Measurements from ENCODE around the gene PIGV. TPM values are rescaled to one million over a fixed set of nuclear protein-coding genes. Genes with fewer than 3 reads are reported as not detected.
"Not testable (repeated sequence)": the region's sequence is repeated elsewhere in the genome, so short reads cannot be mapped to it uniquely, and the experiment has no call there.

Gene PIGV
- total RNA-seq, 1 donor from 2014 or later = 18.5 TPM

GRCh38 chr1:26831546-26832248 lies 43.9 kb downstream of the PIGV start:
- DNase-seq (ENCODE audit: low spot score) = no peak
- intact Hi-C loops (cut with micrococcal nuclease) = loop anchor here (2.0 kb wide), 2 partner anchors 133 to 249 kb away; no protein-coding TSS in a partner anchor

DNA sequence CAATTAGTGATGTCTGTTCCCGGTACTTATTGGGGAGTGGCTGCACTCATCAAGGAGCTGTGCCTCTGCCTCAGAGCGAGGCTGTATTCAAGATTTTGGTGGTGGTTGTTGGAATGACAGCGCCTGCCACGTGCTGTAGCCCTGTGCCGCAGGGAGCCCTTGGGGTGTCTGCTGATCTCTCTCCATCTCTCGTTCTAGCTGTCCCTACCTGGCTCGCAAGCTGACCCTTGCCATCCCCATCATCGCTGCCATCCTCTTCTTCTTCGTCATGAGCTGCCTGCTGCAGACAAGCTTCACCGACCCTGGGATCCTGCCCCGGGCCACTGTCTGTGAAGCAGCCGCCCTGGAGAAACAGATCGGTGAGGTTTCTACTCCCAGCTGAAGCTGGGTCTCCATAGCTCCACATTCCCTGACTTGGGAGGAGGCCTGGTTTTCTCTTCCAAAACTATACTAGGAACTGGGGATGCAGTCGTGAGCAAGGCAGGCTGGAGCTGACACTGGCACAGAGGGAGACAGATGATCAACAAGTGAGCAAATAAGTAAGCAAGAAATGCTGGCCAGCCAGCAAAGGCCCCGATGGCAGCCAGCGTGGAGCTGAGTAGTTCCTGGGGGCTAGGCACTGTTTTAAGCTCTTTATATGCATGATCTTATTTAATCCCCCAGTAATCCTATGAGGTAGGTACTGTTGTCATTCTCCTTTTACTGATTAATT lies 44.7 kb downstream of the PIGV start:
- H3K4me1 Mint-ChIP-seq (ENCODE audit: low read depth) = peaks cover 76% of the 10 kb centered on the region
- H3K4me3 Mint-ChIP-seq = peak overlapping the region; percentile 75
- intact Hi-C loops (cut with micrococcal nuclease) = loop anchor here (2.0 kb wide), 2 partner anchors 134 to 250 kb away; no protein-coding TSS in a partner anchor
- peak overlapping the region; percentile 99 for H3K27ac Mint-ChIP-seq
- no peaks in the 10 kb centered on the region for H3K27me3 Mint-ChIP-seq (ENCODE audit: insufficient read depth)
- H3K36me3 Mint-ChIP-seq (ENCODE audit: low read depth) = peaks cover 56% of the 10 kb centered on the region
- H3K9me3 Mint-ChIP-seq = no peaks in the 10 kb centered on the region
- DNase-seq (ENCODE audit: low spot score) = no peak

More at GRCh38 chr1:26831546-26832248, 43.9 kb downstream of the PIGV start:
- Mint-ChIP-seq H3K27me3 (ENCODE audit: insufficient read depth) (no peaks in the 10 kb centered on the region), H3K4me3 (peak overlapping the region; percentile 42), H3K4me1 (ENCODE audit: low read depth) (peaks cover 78% of the 10 kb centered on the region), H3K9me3 (no peaks in the 10 kb centered on the region), H3K36me3 (ENCODE audit: low read depth) (peaks cover 57% of the 10 kb centered on the region), H3K27ac (peak overlapping the region; percentile 99)

- no peaks in the 10 kb centered on the region for H3K27me3 Mint-ChIP-seq (ENCODE audit: insufficient read depth)
- peak overlapping the region; percentile 75 for H3K4me3 Mint-ChIP-seq
- peaks cover 56% of the 10 kb centered on the region for H3K36me3 Mint-ChIP-seq (ENCODE audit: low read depth)
- no peaks in the 10 kb centered on the region for H3K9me3 Mint-ChIP-seq
- peak overlapping the region; percentile 99 for H3K27ac Mint-ChIP-seq
- intact Hi-C loops (cut with micrococcal nuclease) = loop anchor here (1.0 to 2.0 kb wide), 7 partner anchors 8 to 251 kb away; no protein-coding TSS in a partner anchor
- peak; percentile 89 for DNase-seq (ENCODE audit: low spot score)
- peaks cover 69% of the 10 kb centered on the region for H3K4me1 Mint-ChIP-seq (ENCODE audit: low read depth)
Measured at GRCh38 chr1:26833432-26834405, 46.0 kb downstream of the PIGV start.

DNA sequence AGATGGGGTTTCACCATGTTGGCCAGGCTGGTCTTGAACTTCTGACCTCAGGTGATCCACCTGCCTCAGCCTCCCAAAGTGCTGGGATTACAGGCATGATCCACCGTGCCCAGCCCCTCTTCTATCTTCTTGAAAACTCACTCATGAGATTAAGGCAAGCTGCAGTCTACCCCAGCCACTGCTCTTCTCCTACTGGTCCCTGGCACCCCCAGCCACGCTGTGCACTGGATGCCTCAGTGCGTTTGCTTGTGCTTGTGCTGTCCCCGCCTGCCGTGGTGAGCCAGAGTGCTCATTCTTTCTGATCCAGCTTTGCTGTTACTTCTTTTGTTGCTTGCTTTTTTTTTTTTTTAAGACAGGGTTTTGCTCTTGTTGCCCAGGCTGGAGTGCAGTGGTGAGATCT lies 49.9 kb downstream of the PIGV start:
- Mint-ChIP-seq H3K27ac (peak overlapping the region; percentile 52), H3K36me3 (ENCODE audit: low read depth) (peaks cover 49% of the 10 kb centered on the region), H3K4me1 (ENCODE audit: low read depth) (peaks cover 30% of the 10 kb centered on the region)
- H3K27me3 Mint-ChIP-seq (ENCODE audit: insufficient read depth); intact Hi-C loops (cut with micrococcal nuclease); DNase-seq (ENCODE audit: low spot score); H3K9me3 Mint-ChIP-seq; H3K4me3 Mint-ChIP-seq: not testable (repeated sequence)

DNA sequence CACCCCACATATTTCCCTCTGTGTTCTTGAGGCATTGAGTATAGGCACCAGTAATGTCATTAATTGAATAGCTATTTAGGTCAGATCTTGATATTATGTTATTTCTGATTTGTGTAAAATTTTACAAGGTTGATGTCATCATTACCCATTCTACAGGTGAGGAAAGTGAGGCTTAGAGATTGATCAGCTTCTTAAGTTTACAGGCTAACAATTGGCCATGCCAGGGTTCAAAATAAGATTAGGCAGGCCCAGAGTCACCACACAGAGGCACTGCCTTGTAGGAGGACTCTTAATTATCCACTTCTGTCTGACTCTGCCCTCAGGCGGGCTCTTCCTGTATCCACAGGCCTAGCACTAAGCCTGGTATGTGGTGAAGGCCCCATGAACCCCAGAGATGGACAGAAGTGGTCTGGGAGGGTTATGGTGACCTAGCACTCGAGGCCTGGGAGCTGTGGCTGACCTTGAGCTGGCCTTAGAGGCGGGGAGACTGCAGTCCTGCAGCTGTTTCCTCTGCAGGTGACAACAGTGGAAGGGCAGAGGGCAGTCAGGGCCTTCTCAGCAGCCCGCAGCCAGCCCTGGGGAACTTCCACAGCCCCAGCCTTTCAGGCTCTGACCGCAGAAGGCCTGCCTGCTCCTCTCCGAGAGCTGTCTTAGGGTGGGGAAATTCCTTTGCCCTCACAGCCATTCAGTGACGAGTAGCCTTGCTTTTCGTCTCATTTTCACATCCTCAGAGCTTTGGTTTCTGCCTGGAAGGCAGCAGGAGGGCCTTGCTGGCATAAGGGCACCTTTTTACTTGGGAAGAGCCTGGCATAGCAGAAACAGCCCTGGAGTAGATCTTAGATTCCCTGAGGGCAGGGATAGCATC lies 51.0 kb downstream of the PIGV start:
- H3K27me3 Mint-ChIP-seq (ENCODE audit: insufficient read depth) = no peaks in the 10 kb centered on the region
- peak overlapping the region; percentile 67 for H3K27ac Mint-ChIP-seq
- H3K9me3 Mint-ChIP-seq = no peaks in the 10 kb centered on the region
- DNase-seq (ENCODE audit: low spot score) = peak; percentile 34
- H3K4me3 Mint-ChIP-seq = peak overlapping the region; percentile 12
- peaks cover 40% of the 10 kb centered on the region for H3K36me3 Mint-ChIP-seq (ENCODE audit: low read depth)
- peaks cover 19% of the 10 kb centered on the region for H3K4me1 Mint-ChIP-seq (ENCODE audit: low read depth)
- intact Hi-C loops (cut with micrococcal nuclease) = no loop called here

GRCh38 chr1:26839339-26839722 lies 51.6 kb downstream of the PIGV start:
- H3K36me3 Mint-ChIP-seq (ENCODE audit: low read depth) = peaks cover 39% of the 10 kb centered on the region
- H3K27me3 Mint-ChIP-seq (ENCODE audit: insufficient read depth) = no peaks in the 10 kb centered on the region
- peak overlapping the region; percentile 67 for H3K27ac Mint-ChIP-seq
- H3K4me1 Mint-ChIP-seq (ENCODE audit: low read depth) = peaks cover 18% of the 10 kb centered on the region
- intact Hi-C loops (cut with micrococcal nuclease) = no loop called here
- H3K9me3 Mint-ChIP-seq = no peaks in the 10 kb centered on the region
- peak overlapping the region; percentile 12 for H3K4me3 Mint-ChIP-seq
- DNase-seq (ENCODE audit: low spot score) = no peak

DNA sequence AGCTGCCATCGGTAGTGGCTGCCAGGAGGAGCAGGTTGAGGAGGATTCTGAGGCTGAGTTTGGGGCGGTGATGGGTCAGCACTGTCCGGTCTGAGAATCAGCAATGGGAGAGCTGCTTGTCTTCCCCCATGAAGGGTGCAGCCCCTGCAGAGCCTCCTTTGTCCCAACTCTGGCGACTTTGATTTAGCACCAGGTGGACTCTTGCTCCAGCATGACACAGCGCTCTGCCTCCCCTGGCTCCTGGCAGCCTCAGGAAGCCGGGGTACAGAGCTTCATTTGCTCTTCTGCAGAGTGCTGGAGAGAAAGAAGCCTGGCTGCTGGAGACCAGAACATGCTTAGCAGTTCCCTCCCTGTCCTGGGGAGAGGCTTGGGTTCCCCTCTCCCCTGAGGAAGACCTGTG lies 52.0 kb downstream of the PIGV start:
- Mint-ChIP-seq H3K27me3 (ENCODE audit: insufficient read depth) (no peaks in the 10 kb centered on the region), H3K36me3 (ENCODE audit: low read depth) (peaks cover 36% of the 10 kb centered on the region), H3K27ac (no peak overlapping the region), H3K4me3 (no peak overlapping the region), H3K4me1 (ENCODE audit: low read depth) (peaks cover 17% of the 10 kb centered on the region), H3K9me3 (no peaks in the 10 kb centered on the region)
- intact Hi-C loops (cut with micrococcal nuclease) = no loop called here
- no peak for DNase-seq (ENCODE audit: low spot score)

DNA sequence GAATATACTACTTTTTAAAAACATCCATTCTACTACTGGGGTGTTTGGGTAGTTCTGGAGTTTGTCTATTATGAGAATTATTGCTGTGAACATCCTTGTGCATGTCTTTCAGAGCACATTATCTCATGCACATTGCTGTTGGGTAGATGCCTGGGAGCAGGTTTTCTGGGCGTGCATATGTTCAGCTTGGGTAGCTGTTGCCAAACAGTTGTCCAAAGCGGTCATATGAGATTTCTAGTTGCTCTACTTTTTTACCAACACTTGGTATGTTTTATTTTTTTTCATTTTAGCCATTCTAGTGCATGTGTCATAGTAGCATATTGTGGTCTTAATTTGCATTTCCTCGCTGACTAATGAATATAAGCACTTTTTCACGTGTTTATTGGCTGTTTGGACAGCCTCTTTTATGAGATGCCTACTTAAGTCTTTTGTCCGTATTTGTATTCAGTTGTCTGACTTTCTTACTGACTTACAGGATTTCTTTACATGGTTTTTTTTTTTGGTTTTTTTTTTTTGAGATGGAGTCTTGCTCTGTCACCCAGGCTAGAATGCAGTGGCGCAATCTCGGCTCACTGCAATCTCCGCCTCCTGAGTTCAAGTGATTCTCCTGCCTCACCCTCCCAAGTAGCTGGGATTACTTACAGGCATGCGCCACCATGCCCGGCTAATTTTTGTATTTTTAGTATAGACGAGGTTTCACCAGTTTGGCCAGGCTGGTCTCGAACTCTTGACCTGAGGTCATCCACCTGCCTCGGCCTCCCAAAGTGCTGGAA lies 56.9 kb downstream of the PIGV start:
- Mint-ChIP-seq H3K27ac (peak overlapping the region; percentile 23), H3K36me3 (ENCODE audit: low read depth) (peaks cover 32% of the 10 kb centered on the region), H3K4me1 (ENCODE audit: low read depth) (peaks cover 8% of the 10 kb centered on the region), H3K27me3 (ENCODE audit: insufficient read depth) (no peaks in the 10 kb centered on the region), H3K4me3 (no peak overlapping the region), H3K9me3 (no peaks in the 10 kb centered on the region)
- intact Hi-C loops (cut with micrococcal nuclease) = no loop called here
- no peak for DNase-seq (ENCODE audit: low spot score)

DNA sequence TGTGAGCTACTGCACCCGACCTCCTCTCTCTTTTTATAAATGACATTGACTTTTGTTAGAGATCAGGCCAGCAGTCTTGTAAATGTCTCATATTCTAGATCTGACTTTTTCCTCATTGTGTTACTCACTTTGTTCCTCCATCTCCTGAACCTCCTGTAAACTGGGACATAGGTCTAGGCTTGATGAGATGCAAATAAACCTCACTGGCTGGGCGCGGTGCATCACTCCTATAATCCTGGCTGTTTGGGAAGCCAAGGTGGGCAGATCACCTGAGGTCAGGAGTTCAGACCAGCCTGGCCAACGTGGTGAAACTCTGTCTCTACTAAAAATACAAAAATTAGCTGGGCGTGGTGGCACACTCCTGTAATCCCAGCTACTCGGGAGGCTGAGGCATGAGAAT lies 60.1 kb downstream of the PIGV start:
- DNase-seq (ENCODE audit: low spot score); H3K27me3 Mint-ChIP-seq (ENCODE audit: insufficient read depth); intact Hi-C loops (cut with micrococcal nuclease); H3K9me3 Mint-ChIP-seq; H3K4me3 Mint-ChIP-seq; H3K4me1 Mint-ChIP-seq (ENCODE audit: low read depth): not testable (repeated sequence)
- Mint-ChIP-seq H3K36me3 (ENCODE audit: low read depth) (peaks cover 51% of the 10 kb centered on the region), H3K27ac (peak overlapping the region; percentile 48)

Measured in activated T-helper 1 cell treated with anti-CD3 and anti-CD28 coated beads, Interleukin-12 subunit alpha, Interleukin-12 subunit beta, Interleukin-2, Interleukin-4 antibody, amounts not matched to agents 30 ng/mL and 10 ng/mL and 1 ng/mL, durations not matched to agents 14 hours and 24 hours and 36 hours (primary cell).